Activated CD8-positive, alpha-beta T cell treated with anti-CD3 and anti-CD28 coated beads for 36 hours (primary cell): Measurements from ENCODE around the gene STRAP. TPM values are rescaled to one million over a fixed set of nuclear protein-coding genes. Genes with fewer than 3 reads are reported as not detected.
A peak's percentile ranks its signal among the peaks of the same experiment; 100 is the strongest.

Experiments used
- ATAC-seq: fragments of 200-7000 bp; cut with Tn5 transposase; one replicate; pipeline ENCODE4 v1.10.0; 2021; ENCODE audit warnings: mild to moderate bottlenecking, moderate library complexity
- CTCF ChIA-PET: fragments of 350-600 bp; sonication (Branson Sonifier 250); formaldehyde crosslinking; loops from one replicate; lab custom pipeline; 2021; ENCODE audit warnings: antibody characterized with exemption; lab: Charles Lee
- POLR2A ChIA-PET: fragments of 350-600 bp; sonication (Branson Sonifier 250); formaldehyde crosslinking; loops from one replicate; lab custom pipeline; 2021; ENCODE audit warnings: antibody characterized with exemption; lab: Charles Lee
- DNase-seq: peaks from one replicate; pipeline ENCODE4 v3.0.0-alpha.2; 2020
- H3K27ac Mint-ChIP-seq: one replicate; pipeline ENCODE4 v1.8.0; 2021; ENCODE audit warnings: mild to moderate bottlenecking, mixed read lengths
- H3K27me3 Mint-ChIP-seq: one replicate; pipeline ENCODE4 v1.8.0; 2021; ENCODE audit warnings: mixed read lengths
- H3K36me3 Mint-ChIP-seq: one replicate; pipeline ENCODE4 v1.8.0; 2021; ENCODE audit warnings: low read depth, mixed read lengths
- H3K4me1 Mint-ChIP-seq: one replicate; pipeline ENCODE4 v1.8.0; 2021; ENCODE audit warnings: low read depth, mixed read lengths
- H3K4me3 Mint-ChIP-seq: one replicate; pipeline ENCODE4 v1.8.0; 2021; ENCODE audit warnings: mild to moderate bottlenecking, moderate library complexity, mixed read lengths
- H3K9me3 Mint-ChIP-seq: one replicate; pipeline ENCODE4 v1.8.0; 2021; ENCODE audit warnings: mixed read lengths
- intact Hi-C: fragments of 100-400 bp; cut with micrococcal nuclease; formaldehyde crosslinking; loops from one replicate; pipeline ENCODE4 v1.10.0; 2022
- total RNA-seq, 2 experiments: library from RNA; stranded (reverse); gene quantifications; one replicate each; pipeline ENCODE4 v1.2.3, GENCODE V29; 2021
- TF ChIP-seq, protein P1 (sequence below): fragments of 200-600 bp; IDR thresholded peaks from one replicate; pipeline ENCODE4 v1.8.0; 2022; ENCODE audit warnings: antibody characterized with exemption, mild to moderate bottlenecking

STRAP gene
- total RNA-seq, 2 experiments from 2014 or later, result 138 to 140 TPM

DNA sequence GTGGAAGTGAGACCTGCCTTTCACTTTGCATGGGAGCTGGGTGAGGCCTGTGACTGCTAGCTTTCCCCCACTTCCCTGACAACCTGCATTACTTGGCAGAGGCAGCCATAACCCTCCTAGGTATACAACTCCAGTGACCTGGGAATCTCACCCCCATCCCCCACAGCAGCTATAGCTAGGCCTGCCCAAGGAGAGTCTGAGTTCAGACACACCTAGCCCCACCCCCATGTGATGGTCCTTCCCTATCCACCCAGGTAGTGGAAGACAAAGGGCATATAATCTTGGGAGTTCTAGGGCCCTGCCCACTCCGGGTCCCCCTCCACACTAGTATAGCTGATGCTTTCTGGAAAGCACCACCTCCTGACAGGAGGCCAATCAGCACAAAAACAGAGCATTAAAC is 6.3 kb upstream of the STRAP start:
- Mint-ChIP-seq H3K9me3 (no peaks in the 10 kb centered on the region), H3K4me1 (peaks cover 5% of the 10 kb centered on the region), H3K36me3 (peaks cover 3% of the 10 kb centered on the region), H3K27me3 (peaks cover 2% of the 10 kb centered on the region), H3K27ac (no peak overlapping the region), H3K4me3 (peak overlapping the region; percentile 62)
- no peak for ATAC-seq
- intact Hi-C loops, result no loop called here
- ChIA-PET CTCF (interaction anchor here (1.8 kb wide), 1 partner anchor 343 kb away, joined by 7 read pairs; no protein-coding TSS in a partner anchor), POLR2A (no interaction called here)
- TF ChIP-seq, protein P1, sequence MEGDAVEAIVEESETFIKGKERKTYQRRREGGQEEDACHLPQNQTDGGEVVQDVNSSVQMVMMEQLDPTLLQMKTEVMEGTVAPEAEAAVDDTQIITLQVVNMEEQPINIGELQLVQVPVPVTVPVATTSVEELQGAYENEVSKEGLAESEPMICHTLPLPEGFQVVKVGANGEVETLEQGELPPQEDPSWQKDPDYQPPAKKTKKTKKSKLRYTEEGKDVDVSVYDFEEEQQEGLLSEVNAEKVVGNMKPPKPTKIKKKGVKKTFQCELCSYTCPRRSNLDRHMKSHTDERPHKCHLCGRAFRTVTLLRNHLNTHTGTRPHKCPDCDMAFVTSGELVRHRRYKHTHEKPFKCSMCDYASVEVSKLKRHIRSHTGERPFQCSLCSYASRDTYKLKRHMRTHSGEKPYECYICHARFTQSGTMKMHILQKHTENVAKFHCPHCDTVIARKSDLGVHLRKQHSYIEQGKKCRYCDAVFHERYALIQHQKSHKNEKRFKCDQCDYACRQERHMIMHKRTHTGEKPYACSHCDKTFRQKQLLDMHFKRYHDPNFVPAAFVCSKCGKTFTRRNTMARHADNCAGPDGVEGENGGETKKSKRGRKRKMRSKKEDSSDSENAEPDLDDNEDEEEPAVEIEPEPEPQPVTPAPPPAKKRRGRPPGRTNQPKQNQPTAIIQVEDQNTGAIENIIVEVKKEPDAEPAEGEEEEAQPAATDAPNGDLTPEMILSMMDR, result no peak
- no peak for DNase-seq

DNA sequence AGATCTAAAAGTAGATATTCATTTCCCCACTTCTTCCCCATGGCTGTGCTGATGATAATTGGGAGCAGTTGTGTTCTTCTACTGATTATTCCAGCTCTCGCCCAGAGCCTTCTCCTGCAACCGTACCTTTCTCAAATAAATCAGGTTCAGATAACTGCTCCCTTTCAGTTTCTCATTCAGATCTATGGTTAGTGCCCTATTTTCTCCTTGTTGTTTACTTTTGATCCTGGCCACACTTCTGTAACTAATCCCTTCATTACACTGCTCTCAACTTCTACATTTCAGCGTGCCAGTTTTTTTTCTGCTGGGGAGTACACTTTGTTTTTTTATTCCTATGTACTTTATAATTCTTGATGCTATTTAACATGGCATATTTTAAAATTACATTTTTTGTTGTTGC is 2.8 kb upstream of the STRAP start:
- peaks cover 14% of the 10 kb centered on the region for H3K4me1 Mint-ChIP-seq
- ChIA-PET POLR2A (no interaction called here), CTCF (no interaction called here)
- TF ChIP-seq, protein P1, result no peak
- no peaks in the 10 kb centered on the region for H3K27me3 Mint-ChIP-seq
- intact Hi-C loops, result no loop called here
- no peaks in the 10 kb centered on the region for H3K9me3 Mint-ChIP-seq
- DNase-seq, result no peak
- H3K36me3 Mint-ChIP-seq, result peaks cover 16% of the 10 kb centered on the region
- H3K27ac Mint-ChIP-seq, result no peak overlapping the region
- no peak for ATAC-seq
- no peak overlapping the region for H3K4me3 Mint-ChIP-seq

DNA sequence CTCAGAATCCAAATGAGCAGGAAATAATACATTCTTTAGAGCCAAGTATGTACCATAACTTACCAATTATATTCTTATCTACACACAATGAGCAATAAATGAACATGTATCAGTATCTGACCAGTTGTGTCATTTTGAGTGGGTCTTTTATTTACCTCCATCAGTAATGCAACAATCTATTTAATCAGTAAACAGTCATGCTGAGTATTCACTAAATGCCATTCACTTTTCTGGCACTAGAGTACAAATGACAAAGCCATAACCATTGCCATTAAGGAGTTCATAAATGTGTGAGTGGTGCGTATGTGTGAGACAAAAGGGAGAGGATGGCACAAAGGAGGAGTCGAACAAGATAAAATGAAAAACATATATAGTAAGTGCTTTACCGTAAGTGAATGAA is 1.5 kb upstream of the STRAP start:
- H3K4me3 Mint-ChIP-seq, result peak overlapping the region; percentile 96
- no peaks in the 10 kb centered on the region for H3K27me3 Mint-ChIP-seq
- H3K27ac Mint-ChIP-seq, result peak overlapping the region; percentile 23
- intact Hi-C loops, result no loop called here
- H3K9me3 Mint-ChIP-seq, result no peaks in the 10 kb centered on the region
- H3K36me3 Mint-ChIP-seq, result peaks cover 23% of the 10 kb centered on the region
- ATAC-seq (no peak), DNase-seq (no peak)
- TF ChIP-seq, protein P1, result no peak
- CTCF ChIA-PET, result no interaction called here
- POLR2A ChIA-PET, result no interaction called here
- H3K4me1 Mint-ChIP-seq, result peaks cover 25% of the 10 kb centered on the region

GRCh38 chr12:15883536-15883935 is 1.3 kb downstream of the STRAP start:
- peaks cover 42% of the 10 kb centered on the region for H3K36me3 Mint-ChIP-seq
- H3K9me3 Mint-ChIP-seq, result no peaks in the 10 kb centered on the region
- peak overlapping the region; percentile 98 for H3K27ac Mint-ChIP-seq
- ATAC-seq (no peak), DNase-seq (no peak)
- H3K27me3 Mint-ChIP-seq, result no peaks in the 10 kb centered on the region
- CTCF ChIA-PET, result interaction anchor here (0.7 to 3.7 kb wide), 5 partner anchors 15 to 95 kb away, joined by 3 to 19 read pairs (median 4); partner anchors contain the start of genes DERA and EPS8
- intact Hi-C loops, result no loop called here
- TF ChIP-seq, protein P1, result no peak
- peak overlapping the region; percentile 96 for H3K4me3 Mint-ChIP-seq
- H3K4me1 Mint-ChIP-seq, result peaks cover 53% of the 10 kb centered on the region
- POLR2A ChIA-PET, result interaction anchor here (0.9 kb wide), 2 partner anchors 21 to 23 kb away, joined by 3 to 4 read pairs; no protein-coding TSS in a partner anchor

DNA sequence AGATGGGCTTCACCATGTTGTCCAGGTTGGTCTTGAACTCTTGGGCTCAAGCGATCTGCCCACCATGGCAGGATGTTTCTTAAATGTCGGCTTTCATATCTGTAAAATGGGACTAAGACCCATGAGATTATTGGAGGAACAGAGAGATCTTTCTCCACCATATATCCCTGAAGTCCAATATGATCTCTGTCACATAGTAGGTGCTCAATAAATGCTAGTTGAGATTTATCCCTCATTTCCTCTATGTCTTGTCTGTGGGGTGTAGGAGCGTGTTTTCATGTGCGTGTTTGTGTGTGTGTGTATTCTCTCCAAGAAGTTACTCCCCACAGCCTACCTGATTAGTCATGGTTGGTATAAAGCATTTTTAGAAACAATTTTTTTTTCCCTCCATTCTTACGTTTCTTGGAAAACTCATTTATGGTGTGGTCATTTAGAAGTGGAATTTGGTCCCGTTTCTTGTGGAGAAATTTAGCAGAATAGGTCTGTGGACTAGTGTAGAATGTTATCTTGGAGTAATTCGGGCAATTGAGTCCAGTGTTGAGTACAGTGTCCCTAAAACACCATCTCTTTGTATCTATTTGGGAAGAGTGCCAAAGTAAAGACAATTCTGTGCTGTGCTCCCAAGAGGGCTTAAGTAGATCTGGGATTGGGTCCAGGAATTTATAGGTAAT is 4.3 kb downstream of the STRAP start:
- CTCF ChIA-PET, result interaction anchor here (4.0 kb wide), 1 partner anchor 12 kb away, joined by 22 read pairs; no protein-coding TSS in a partner anchor
- no peak for DNase-seq
- POLR2A ChIA-PET, result no interaction called here
- Mint-ChIP-seq H3K9me3 (no peaks in the 10 kb centered on the region), H3K27ac (peak overlapping the region; percentile 25), H3K4me1 (peaks cover 58% of the 10 kb centered on the region), H3K36me3 (peaks cover 52% of the 10 kb centered on the region), H3K4me3 (no peak overlapping the region), H3K27me3 (no peaks in the 10 kb centered on the region)
- no peak for ATAC-seq
- TF ChIP-seq, protein P1, result no peak
- intact Hi-C loops, result no loop called here
